Thoracic aorta (tissue), 2 donors: ENCODE results near the gene PLEKHH2. TPM values are rescaled to one million over a fixed set of nuclear protein-coding genes. Genes with fewer than 3 reads are reported as not detected.
"Not testable (repeated sequence)": the region's sequence is repeated elsewhere in the genome, so short reads cannot be mapped to it uniquely, and the experiment has no call there.

Experiments
- ATAC-seq: fragments of 150-250 bp; one replicate; pipeline ENCODE4 v1.8.0; 2017; ENCODE audit warnings: low read depth; ENCODE audit not compliant: insufficient number of reproducible peaks, low FRiP score
- DNase-seq: peaks from one replicate; pipeline ENCODE4 v3.0.0-alpha.2; 2020; ENCODE audit warnings: low spot score
- H3K27ac ChIP-seq, 2 donors: fragments of 200-600 bp; sonication (generic); 1 replicate in 1 of 2; 2 replicates in 1 of 2; pipeline ENCODE4 v1.5.1; 2016; ENCODE audit warnings: mild to moderate bottlenecking in 2 of 2, moderate library complexity in 2 of 2
- H3K27me3 ChIP-seq: fragments of 200-600 bp; sonication (generic); replicated peaks from 2 replicates; pipeline ENCODE4 v1.6.0; 2016; ENCODE audit warnings: mild to moderate bottlenecking; ENCODE audit not compliant: insufficient read depth
- H3K36me3 ChIP-seq: fragments of 200-600 bp; sonication (generic); one replicate; pipeline ENCODE4 v1.5.1; 2016
- H3K4me1 ChIP-seq, 2 donors: fragments of 200-600 bp; sonication (generic); 1 replicate in 1 of 2; 2 replicates in 1 of 2; pipeline versions ENCODE4 v1.5.1 to v1.6.0; 2016; ENCODE audit warnings: low read depth in 2 of 2, mild to moderate bottlenecking in 1 of 2; ENCODE audit not compliant: control insufficient read depth in 1 of 2
- H3K4me3 ChIP-seq: fragments of 200-600 bp; sonication (generic); 2 replicates; pipeline ENCODE4 v1.5.1; 2016; ENCODE audit warnings: mild to moderate bottlenecking
- H3K9me3 ChIP-seq: fragments of 200-600 bp; sonication (generic); 2 replicates; pipeline ENCODE4 v1.5.1; 2016
- CTCF ChIP-seq: fragments of 200-600 bp; sonication (generic); IDR thresholded peaks from one replicate; pipeline ENCODE4 v1.5.1; 2019; ENCODE audit warnings: antibody characterized with exemption
- total RNA-seq, 2 donors: library from RNA; depleted of rRNA; stranded (reverse); fragments of >200 nt; gene quantifications; one replicate each; pipeline versions ENCODE4 v1.1.0 to v1.2.3, GENCODE V29; 2016

The PLEKHH2 gene
- total RNA-seq, 2 donors from 2014 or later: 23.3 to 29.5 TPM

- TF ChIP-seq CTCF: no peak
- Histone ChIP-seq H3K4me3 (no peak overlapping the region), H3K27me3 (no peaks in the 10 kb centered on the region), H3K27ac (no peak overlapping the region), H3K9me3 (no peaks in the 10 kb centered on the region), H3K4me1 (no peaks in the 10 kb centered on the region), H3K36me3 (no peaks in the 10 kb centered on the region)
- ATAC-seq (no peak), DNase-seq (no peak)
Observed at GRCh38 chr2:43689999-43690398, 52.9 kb downstream of the PLEKHH2 start.

GRCh38 chr2:43692428-43692994 is 55.5 kb downstream of the PLEKHH2 start:
- Histone ChIP-seq H3K27me3 (no peaks in the 10 kb centered on the region), H3K4me3 (no peak overlapping the region), H3K36me3 (no peaks in the 10 kb centered on the region), H3K4me1 (no peaks in the 10 kb centered on the region), H3K9me3 (no peaks in the 10 kb centered on the region), H3K27ac (no peak overlapping the region)
- DNase-seq: no peak
- no peak for TF ChIP-seq CTCF
- no peak for ATAC-seq

- not testable (repeated sequence) for H3K27ac ChIP-seq
Observed at GRCh38 chr2:43698140-43698539, 61.1 kb downstream of the PLEKHH2 start.

GRCh38 chr2:43699761-43700160 is 62.7 kb downstream of the PLEKHH2 start:
- DNase-seq (no peak), ATAC-seq (no peak)
- Histone ChIP-seq H3K4me1 (no peaks in the 10 kb centered on the region), H3K36me3 (no peaks in the 10 kb centered on the region), H3K27me3 (no peaks in the 10 kb centered on the region), H3K4me3 (no peak overlapping the region), H3K27ac (no peak overlapping the region), H3K9me3 (no peaks in the 10 kb centered on the region)
- no peak for TF ChIP-seq CTCF

More at GRCh38 chr2:43698140-43698539, 61.1 kb downstream of the PLEKHH2 start:
- not testable (repeated sequence) for ATAC-seq, H3K4me1 ChIP-seq, H3K9me3 ChIP-seq, DNase-seq, H3K36me3 ChIP-seq, H3K4me3 ChIP-seq, H3K27me3 ChIP-seq

- Histone ChIP-seq H3K36me3 (no peaks in the 10 kb centered on the region), H3K27me3 (no peaks in the 10 kb centered on the region), H3K9me3 (no peaks in the 10 kb centered on the region), H3K4me3 (no peak overlapping the region), H3K27ac (no peak overlapping the region), H3K4me1 (no peaks in the 10 kb centered on the region)
- ATAC-seq (no peak), DNase-seq (no peak)
- TF ChIP-seq CTCF: no peak
Observed at GRCh38 chr2:43701111-43701510, 64.1 kb downstream of the PLEKHH2 start.
